ENCODE measurements around the gene FURIN.

- TF ChIP-seq CTCF (IDR thresholded peaks at IDR 0.05) (no peak), POLR2A (IDR thresholded peaks at IDR 0.05) (no peak), POLR2AphosphoS5 (IDR thresholded peaks at IDR 0.05; ENCODE audit: insufficient read depth in 1 of 2, low read depth in 1 of 2) (no peak)
These were observed 62.6 kb downstream of the FURIN start for GRCh38 chr15:90930861-90931574.

Measured in vagina (tissue), 2 donors.